Inflammatory macrophage treated with lipopolysaccharide for 1 hour (primary cell): Measurements from ENCODE around the gene PCDHB9.
"Not testable (repeated sequence)": the region's sequence is repeated elsewhere in the genome, so short reads cannot be mapped to it uniquely, and the experiment has no call there.

Experiments
- DNase-seq, 2 donors: peaks; one replicate each; pipeline ENCODE4 v3.0.0-alpha.2; 2020 to 2022

Gene PCDHB9

GRCh38 chr5:141189131-141189530 lies 2.2 kb downstream of the PCDHB9 start:
- not testable (repeated sequence) for DNase-seq

- DNase-seq = peak in 1 of 2 donors; percentile 2
Observed at GRCh38 chr5:141192110-141192725, 5.3 kb downstream of the PCDHB9 start, which contains the start of gene PCDHB10. PCDHB10 (plus strand) TSS chr5:141192353; CDS start chr5:141192553, 200 bp downstream.

DNA sequence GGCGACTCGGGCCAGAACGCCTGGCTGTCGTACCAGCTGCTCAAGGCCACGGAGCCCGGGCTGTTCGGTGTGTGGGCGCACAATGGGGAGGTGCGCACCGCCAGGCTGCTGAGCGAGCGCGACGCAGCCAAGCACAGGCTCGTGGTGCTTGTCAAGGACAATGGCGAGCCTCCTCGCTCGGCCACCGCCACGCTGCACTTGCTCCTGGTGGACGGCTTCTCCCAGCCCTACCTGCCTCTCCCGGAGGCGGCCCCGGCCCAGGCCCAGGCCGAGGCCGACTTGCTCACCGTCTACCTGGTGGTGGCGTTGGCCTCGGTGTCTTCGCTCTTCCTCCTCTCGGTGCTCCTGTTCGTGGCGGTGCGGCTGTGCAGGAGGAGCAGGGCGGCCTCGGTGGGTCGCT lies 7.4 kb downstream of the PCDHB9 start:
- not testable (repeated sequence) for DNase-seq

DNA sequence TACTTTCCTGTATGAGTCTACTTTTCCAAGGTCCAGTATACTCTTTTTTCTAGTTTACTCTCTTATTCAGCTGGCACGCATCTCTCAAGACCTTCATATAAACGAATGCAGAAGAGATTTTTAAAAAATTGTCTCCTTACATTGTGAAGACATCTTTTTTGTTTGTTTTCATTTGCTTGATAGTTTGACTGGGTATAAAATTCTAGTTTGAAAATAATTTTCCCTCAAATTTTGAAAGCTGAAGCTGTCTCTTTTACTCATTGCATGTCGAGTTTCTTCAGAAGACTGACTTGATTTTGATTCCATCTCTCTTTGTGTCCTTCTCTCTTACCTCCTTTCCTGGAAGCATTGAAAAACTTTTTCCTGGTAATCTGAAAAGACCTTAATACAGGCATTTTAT lies 9.4 kb downstream of the PCDHB9 start:
- no peak for DNase-seq

GRCh38 chr5:141199359-141200235 lies 12.6 kb downstream of the PCDHB9 start, which contains the start of gene PCDHB11:
PCDHB11 (plus strand) TSS chr5:141199627; CDS start chr5:141199775, 148 bp downstream.
- DNase-seq = no peak

DNA sequence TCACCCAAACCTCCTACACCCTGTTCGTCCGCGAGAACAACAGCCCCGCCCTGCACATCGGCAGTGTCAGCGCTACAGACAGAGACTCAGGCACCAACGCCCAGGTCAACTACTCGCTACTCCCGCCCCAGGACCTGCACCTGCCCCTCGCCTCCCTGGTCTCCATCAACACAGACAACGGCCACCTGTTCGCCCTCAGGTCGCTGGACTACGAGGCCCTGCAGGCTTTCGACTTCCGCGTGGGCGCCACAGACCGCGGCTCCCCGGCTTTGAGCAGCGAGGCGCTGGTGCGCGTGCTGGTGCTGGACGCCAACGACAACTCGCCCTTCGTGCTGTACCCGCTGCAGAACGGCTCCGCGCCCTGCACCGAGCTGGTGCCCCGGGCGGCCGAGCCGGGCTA lies 14.2 kb downstream of the PCDHB9 start:
- DNase-seq = not testable (repeated sequence)

DNA sequence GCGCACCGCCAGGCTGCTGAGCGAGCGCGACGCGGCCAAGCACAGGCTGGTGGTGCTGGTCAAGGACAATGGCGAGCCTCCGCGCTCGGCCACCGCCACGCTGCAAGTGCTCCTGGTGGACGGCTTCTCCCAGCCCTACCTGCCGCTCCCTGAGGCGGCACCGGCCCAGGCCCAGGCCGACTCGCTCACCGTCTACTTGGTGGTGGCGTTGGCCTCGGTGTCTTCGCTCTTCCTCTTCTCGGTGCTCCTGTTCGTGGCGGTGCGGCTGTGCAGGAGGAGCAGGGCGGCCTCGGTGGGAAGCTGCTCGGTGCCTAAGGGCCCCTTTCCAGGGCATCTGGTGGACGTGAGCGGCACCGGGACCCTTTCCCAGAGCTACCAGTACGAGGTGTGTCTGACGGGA lies 14.7 kb downstream of the PCDHB9 start:
- DNase-seq = not testable (repeated sequence)

DNA sequence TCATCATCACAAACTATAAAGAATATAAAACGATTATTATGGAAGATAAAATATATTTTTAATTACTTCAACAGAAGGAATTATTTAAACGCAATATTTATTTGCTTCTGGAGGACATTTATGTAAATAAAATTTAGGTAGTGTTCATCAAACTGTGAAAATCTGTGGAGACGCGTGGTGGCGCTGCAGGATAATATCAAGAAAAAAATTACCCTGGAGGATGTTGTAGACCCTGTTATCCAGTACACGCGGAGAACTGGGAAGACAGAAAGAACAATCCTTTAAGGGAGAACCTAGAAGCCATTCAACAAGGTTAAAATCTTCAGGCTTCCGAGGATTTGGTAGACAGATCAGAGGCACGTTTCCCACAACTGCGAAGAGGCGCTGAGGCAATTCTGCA lies 21.5 kb downstream of the PCDHB9 start, which contains the start of gene PCDHB12:
PCDHB12 (plus strand) TSS at position 242 of the 400 bp plus-strand sequence. CDS start 189 bp downstream, outside the sequence.
- no peak for DNase-seq

- DNase-seq = not testable (repeated sequence)
Observed at GRCh38 chr5:141210281-141210680, 23.3 kb downstream of the PCDHB9 start.

DNA sequence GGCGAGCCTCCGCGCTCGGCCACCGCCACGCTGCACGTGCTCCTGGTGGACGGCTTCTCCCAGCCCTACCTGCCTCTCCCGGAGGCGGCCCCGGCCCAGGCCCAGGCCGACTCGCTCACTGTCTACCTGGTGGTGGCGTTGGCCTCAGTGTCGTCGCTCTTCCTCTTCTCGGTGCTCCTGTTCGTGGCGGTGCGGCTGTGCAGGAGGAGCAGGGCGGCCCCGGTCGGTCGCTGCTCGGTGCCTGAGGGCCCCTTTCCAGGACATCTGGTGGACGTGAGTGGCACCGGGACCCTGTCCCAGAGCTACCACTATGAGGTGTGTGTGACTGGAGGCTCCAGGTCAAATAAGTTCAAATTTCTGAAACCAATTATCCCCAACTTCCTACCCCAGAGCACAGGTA lies 23.9 kb downstream of the PCDHB9 start:
- DNase-seq = not testable (repeated sequence)

- not testable (repeated sequence) for DNase-seq
Observed at GRCh38 chr5:141213656-141214339, 26.8 kb downstream of the PCDHB9 start, which contains the start of gene PCDHB13. PCDHB13 (plus strand) TSS chr5:141213919; CDS start chr5:141214124, 205 bp downstream.

- DNase-seq = not testable (repeated sequence)
Observed at GRCh38 chr5:141214583-141214982, 27.6 kb downstream of the PCDHB9 start.

GRCh38 chr5:141215504-141215903 lies 28.5 kb downstream of the PCDHB9 start:
- not testable (repeated sequence) for DNase-seq

DNA sequence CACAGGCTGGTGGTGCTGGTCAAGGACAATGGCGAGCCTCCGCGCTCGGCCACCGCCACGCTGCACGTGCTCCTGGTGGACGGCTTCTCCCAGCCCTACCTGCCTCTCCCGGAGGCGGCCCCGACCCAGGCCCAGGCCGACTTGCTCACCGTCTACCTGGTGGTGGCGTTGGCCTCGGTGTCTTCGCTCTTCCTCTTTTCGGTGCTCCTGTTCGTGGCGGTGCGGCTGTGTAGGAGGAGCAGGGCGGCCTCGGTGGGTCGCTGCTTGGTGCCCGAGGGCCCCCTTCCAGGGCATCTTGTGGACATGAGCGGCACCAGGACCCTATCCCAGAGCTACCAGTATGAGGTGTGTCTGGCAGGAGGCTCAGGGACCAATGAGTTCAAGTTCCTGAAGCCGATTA lies 29.1 kb downstream of the PCDHB9 start:
- DNase-seq = not testable (repeated sequence)

DNA sequence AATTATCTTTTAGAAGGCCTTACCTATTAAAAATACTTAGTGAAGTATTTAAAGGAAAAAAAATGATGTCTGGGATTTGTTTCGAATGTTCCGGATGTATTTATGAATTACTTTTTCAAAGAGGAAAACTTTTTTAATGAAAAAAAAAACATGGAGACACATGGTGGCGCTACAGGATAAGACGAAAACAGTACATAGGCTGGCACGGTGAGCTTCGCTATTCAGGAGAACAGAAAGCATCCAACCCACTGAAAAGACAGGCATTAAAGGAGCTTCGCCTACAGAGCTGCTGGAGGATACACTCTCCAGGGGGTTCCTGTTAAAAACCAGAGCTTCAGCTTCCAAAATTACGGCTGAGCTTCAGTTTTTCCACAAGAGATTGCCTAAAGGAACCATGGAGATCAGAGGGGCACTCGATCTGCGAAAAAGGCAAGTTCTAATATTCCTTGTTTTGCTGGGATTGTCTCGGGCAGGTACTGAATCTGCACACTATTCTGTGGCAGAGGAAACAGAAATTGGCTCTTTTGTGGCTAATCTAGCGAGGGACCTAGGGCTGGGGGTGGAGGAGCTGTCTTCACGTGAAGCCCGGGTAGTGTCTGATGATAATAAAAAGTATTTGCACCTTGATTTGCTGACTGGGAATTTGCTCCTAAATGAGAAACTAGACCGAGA lies 36.3 kb downstream of the PCDHB9 start, which contains the start of gene PCDHB14:
PCDHB14 (plus strand) TSS at position 232 of the 672 bp plus-strand sequence; CDS start at position 395, 163 bp downstream.
- DNase-seq = no peak

GRCh38 chr5:141224844-141225243 lies 37.9 kb downstream of the PCDHB9 start:
- not testable (repeated sequence) for DNase-seq

DNA sequence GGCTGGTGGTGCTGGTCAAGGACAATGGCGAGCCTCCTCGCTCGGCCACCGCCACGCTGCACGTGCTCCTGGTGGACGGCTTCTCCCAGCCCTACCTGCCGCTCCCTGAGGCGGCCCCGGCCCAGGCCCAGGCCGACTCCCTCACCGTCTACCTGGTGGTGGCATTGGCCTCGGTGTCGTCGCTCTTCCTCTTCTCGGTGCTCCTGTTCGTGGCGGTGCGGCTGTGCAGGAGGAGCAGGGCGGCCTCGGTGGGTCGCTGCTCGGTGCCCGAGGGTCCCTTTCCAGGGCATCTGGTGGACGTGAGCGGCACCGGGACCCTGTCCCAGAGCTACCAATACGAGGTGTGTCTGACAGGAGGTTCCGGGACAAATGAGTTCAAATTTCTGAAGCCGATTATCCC lies 38.5 kb downstream of the PCDHB9 start:
- not testable (repeated sequence) for DNase-seq

GRCh38 chr5:141234109-141234667 lies 47.2 kb downstream of the PCDHB9 start:
- DNase-seq = no peak

DNA sequence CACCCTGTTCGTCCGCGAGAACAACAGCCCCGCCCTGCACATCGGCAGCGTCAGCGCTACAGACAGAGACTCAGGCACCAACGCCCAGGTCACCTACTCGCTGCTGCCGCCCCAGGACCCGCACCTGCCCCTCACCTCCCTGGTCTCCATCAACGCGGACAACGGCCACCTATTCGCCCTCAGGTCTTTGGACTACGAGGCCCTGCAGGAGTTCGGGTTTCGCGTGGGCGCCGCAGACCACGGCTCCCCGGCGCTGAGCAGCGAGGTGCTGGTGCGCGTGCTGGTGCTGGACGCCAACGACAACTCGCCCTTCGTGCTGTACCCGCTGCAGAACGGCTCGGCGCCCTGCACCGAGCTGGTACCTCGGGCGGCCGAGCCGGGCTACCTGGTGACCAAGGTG lies 49.0 kb downstream of the PCDHB9 start:
- not testable (repeated sequence) for DNase-seq

DNA sequence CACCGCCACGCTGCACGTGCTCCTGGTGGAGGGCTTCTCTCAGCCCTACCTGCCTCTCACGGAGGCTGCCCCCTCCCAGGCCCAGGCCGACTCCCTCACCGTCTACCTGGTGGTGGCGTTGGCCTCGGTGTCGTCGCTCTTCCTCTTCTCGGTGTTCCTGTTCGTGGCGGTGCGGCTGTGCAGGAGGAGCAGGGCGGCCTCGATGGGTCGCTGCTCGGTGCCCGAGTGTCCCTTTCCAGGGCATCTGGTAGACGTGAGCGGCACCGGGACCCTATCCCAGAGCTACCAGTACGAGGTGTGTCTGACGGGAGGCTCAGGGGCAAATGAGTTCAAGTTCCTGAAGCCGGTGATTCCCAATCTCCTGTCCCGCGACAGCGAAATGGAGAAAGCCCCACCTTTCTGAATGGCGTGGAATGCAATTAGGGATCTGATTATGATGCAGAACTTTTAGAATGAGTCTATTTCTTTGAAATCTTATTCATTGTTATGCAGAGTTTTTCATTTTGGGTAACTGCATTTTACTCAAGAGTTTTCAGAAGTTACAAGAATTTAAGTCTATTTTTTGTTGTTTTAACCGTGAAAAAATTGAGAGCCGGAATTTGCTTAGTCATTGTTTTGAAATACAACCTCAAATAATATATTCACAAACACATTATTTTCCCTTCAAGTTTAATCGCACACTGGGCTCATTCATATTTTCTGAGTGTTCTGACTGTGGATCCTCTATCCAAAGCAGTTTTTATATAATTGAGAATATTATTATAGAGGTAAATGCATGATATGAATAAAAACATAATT lies 49.8 kb downstream of the PCDHB9 start:
- no peak for DNase-seq
